ENCODE data around the gene C12orf76. TPM values are rescaled to one million over a fixed set of nuclear protein-coding genes. Genes with fewer than 3 reads are reported as not detected.
"Not testable (repeated sequence)": the region's sequence is repeated elsewhere in the genome, so short reads cannot be mapped to it uniquely, and the experiment has no call there.

C12orf76 gene
- total RNA-seq, 1 donor from 2014 or later = 24.8 TPM

DNA sequence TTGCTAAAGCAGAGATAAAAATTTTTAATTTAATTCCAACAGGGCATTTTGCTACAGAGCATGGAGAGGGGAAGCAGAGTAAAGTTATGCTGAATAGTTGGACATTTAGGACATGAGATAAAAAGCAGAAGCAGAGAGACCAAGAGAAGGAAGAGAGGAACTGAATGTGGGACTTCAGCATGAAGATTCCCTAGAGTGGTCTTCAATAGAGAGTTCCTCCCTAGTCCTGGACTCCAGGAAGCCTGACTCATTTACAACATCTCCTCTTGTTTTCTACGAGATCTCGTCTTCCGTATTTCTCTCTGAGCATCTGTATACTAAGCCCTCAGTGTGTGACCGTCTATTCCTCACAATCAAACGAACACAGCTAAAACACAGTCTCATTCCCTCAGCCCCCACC, 40.6 kb upstream of the C12orf76 start:
- ChIA-PET POLR2A (no interaction called here), CTCF (no interaction called here)
- Mint-ChIP-seq H3K9me3 (no peaks in the 10 kb centered on the region), H3K4me3 (no peak overlapping the region), H3K4me1 (no peaks in the 10 kb centered on the region), H3K27ac (no peak overlapping the region), H3K27me3 (peaks cover 16% of the 10 kb centered on the region), H3K36me3 (ENCODE audit: low read depth) (no peaks in the 10 kb centered on the region)
- DNase-seq (no peak), ATAC-seq (ENCODE audit: low read depth) (no peak)
- TF ChIP-seq, protein P1, sequence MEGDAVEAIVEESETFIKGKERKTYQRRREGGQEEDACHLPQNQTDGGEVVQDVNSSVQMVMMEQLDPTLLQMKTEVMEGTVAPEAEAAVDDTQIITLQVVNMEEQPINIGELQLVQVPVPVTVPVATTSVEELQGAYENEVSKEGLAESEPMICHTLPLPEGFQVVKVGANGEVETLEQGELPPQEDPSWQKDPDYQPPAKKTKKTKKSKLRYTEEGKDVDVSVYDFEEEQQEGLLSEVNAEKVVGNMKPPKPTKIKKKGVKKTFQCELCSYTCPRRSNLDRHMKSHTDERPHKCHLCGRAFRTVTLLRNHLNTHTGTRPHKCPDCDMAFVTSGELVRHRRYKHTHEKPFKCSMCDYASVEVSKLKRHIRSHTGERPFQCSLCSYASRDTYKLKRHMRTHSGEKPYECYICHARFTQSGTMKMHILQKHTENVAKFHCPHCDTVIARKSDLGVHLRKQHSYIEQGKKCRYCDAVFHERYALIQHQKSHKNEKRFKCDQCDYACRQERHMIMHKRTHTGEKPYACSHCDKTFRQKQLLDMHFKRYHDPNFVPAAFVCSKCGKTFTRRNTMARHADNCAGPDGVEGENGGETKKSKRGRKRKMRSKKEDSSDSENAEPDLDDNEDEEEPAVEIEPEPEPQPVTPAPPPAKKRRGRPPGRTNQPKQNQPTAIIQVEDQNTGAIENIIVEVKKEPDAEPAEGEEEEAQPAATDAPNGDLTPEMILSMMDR (IDR thresholded peaks at IDR 0.05) = no peak
- intact Hi-C loops (cut with micrococcal nuclease) = no loop called here

DNA sequence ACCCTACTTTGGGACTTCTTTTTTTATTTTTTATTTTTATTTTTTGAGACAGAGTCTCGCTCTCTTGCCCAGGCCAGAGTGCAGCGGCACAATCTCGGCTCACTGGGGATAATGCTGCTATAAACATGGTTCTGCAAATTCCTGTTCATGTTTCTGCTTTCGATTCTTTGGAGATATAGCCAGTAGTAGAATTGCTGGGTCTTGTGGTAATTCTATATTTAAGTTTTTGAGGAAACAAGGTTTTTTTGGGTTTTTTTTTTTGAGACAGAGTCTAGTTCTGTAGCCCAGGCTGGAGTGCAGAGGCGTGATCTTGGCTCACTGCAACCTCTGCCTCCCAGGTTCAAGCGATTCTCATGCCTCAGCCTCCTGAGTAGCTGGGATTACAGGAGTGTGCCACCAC, 39.9 kb upstream of the C12orf76 start:
- POLR2A ChIA-PET = interaction anchor here (0.5 kb wide), 1 partner anchor 11 kb away, joined by 3 read pairs; no protein-coding TSS in a partner anchor
- H3K4me1 Mint-ChIP-seq; H3K36me3 Mint-ChIP-seq (ENCODE audit: low read depth); ATAC-seq (ENCODE audit: low read depth); H3K9me3 Mint-ChIP-seq; intact Hi-C loops (cut with micrococcal nuclease); H3K4me3 Mint-ChIP-seq; CTCF ChIA-PET; H3K27ac Mint-ChIP-seq; DNase-seq: not testable (repeated sequence)
- peaks cover 16% of the 10 kb centered on the region for H3K27me3 Mint-ChIP-seq

DNA sequence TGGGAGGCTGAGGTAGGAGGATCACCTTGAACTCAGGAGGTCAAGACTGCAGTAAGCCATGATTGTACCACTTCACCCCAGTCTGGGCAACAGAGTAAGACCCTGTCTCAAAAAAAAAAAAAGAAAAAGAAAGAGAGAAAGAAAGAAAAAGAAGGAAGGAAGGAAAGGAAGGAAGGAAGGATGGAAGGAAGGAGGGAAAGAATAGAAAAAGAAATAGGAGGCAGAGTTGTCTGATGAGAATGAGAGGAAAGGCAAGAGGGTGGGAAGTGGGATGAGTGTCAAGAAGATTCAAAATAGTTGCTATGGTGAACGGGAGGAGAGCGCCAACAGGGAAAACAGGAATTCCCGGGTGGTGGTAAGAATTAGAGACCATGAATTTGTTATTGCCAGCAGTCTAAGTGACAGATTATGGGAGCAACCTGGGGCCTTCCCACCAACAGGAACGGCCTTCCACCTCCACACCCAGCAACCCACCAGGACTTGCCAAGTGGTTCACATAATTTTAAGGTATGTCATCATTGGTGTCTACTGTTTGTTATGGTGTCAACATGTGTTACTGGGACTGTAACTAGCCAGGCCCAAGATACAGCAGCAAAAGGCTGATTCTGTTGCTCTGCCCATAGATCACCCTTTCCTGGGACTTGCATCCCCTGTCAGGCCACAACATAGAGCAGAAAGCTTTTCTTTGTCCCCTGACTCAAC, 36.1 kb upstream of the C12orf76 start:
- ChIA-PET CTCF (interaction anchor here (1.5 kb wide), 1 partner anchor 10 kb away, joined by 4 read pairs; no protein-coding TSS in a partner anchor), POLR2A (no interaction called here)
- Mint-ChIP-seq H3K36me3 (ENCODE audit: low read depth) (no peaks in the 10 kb centered on the region), H3K27me3 (peaks cover 6% of the 10 kb centered on the region), H3K9me3 (peaks cover 3% of the 10 kb centered on the region), H3K27ac (no peak overlapping the region), H3K4me1 (peaks cover 14% of the 10 kb centered on the region), H3K4me3 (no peak overlapping the region)
- TF ChIP-seq, protein P1 (IDR thresholded peaks at IDR 0.05) = no peak
- intact Hi-C loops (cut with micrococcal nuclease) = no loop called here
- DNase-seq (no peak), ATAC-seq (ENCODE audit: low read depth) (no peak)

- Mint-ChIP-seq H3K4me1 (peaks cover 24% of the 10 kb centered on the region), H3K27ac (peak overlapping the region; percentile 68), H3K27me3 (no peaks in the 10 kb centered on the region), H3K36me3 (ENCODE audit: low read depth) (no peaks in the 10 kb centered on the region), H3K9me3 (peaks cover 3% of the 10 kb centered on the region), H3K4me3 (peak overlapping the region; percentile 59)
- TF ChIP-seq, protein P1 (IDR thresholded peaks at IDR 0.05) = no peak
- CTCF ChIA-PET = no interaction called here
- DNase-seq (no peak), ATAC-seq (ENCODE audit: low read depth) (no peak)
- intact Hi-C loops (cut with micrococcal nuclease) = no loop called here
- POLR2A ChIA-PET = interaction anchor here (0.9 to 1.5 kb wide), 7 partner anchors 9 to 1605 kb away, joined by 3 to 6 read pairs (median 5); partner anchors contain the start of genes ACAD10, ANKRD13A, BRAP and IFT81
These were observed 32.1 kb upstream of the C12orf76 start for GRCh38 chr12:110080410-110080809.

DNA sequence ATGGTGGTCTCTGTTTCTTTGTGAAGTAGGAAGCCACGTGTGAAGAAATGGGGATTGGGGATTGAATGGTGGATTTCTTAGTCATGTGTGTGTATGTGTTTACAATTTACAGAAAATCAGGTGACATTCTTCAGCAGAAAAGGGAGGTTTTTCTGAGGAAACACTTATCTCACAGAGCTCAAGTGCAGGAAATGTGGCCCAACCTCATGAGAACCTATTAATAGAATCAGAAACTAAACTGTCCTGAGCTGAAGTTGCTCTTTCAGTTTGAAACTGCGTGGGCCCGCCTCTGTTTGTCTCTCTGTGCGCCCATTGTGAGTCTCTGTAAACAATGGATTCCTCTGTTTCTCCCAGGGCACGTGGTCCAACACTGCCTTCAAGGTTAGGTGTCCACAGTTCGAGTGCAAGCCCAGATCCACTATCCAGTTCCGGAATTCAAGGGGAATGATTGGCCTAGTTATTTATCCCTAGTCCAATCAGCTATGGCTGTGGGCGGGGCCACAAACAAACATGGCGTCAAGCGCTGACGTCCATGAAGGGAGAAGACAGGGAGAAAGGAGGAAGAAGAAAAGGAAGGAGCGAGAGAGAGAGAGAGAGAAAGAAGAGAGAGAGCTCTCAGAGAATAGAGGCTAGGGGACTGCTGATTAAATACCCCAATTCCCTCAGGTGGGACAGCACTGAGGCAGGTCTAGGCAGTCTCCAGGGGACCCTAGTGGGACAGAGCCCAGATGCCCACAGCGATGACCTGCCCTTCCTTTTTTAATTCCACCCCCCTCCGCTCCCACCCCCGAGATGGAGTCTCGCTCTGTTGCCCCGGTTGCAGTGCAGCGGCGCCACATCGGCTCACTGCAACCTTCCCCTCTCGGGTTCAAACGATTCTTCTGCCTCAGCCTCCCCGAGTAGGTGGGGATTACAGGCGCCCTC, 31.4 kb upstream of the C12orf76 start:
- H3K36me3 Mint-ChIP-seq (ENCODE audit: low read depth) = no peaks in the 10 kb centered on the region
- H3K9me3 Mint-ChIP-seq = peaks cover 3% of the 10 kb centered on the region
- DNase-seq (peak; percentile 50), ATAC-seq (ENCODE audit: low read depth) (peak; percentile 91)
- ChIA-PET CTCF (interaction anchor here (0.6 to 0.9 kb wide), 2 partner anchors 9 to 30 kb away, joined by 3 to 4 read pairs; no protein-coding TSS in a partner anchor), POLR2A (interaction anchor here (0.7 to 1.5 kb wide), 13 partner anchors 10 to 1606 kb away, joined by 3 to 6 read pairs (median 4); partner anchors contain the start of genes ACAD10, ANKRD13A, BRAP and IFT81)
- H3K27ac Mint-ChIP-seq = peak overlapping the region; percentile 99
- TF ChIP-seq, protein P1 (IDR thresholded peaks at IDR 0.05) = no peak
- intact Hi-C loops (cut with micrococcal nuclease) = loop anchor here (1.0 kb wide), 2 partner anchors 21 to 31 kb away; partner anchors contain the start of gene C12orf76
- H3K4me3 Mint-ChIP-seq = peak overlapping the region; percentile 82
- peaks cover 24% of the 10 kb centered on the region for H3K4me1 Mint-ChIP-seq
- no peaks in the 10 kb centered on the region for H3K27me3 Mint-ChIP-seq

Measured in activated B cell treated with CpG ODN at 0.5 μM for 24 hours (primary cell).